GM10248 (cell line): Measurements from ENCODE around the gene SRGAP2C.
"Not testable (repeated sequence)": the region's sequence is repeated elsewhere in the genome, so short reads cannot be mapped to it uniquely, and the experiment has no call there.

ENCODE experiments used
- CTCF ChIA-PET: fragments of 300-600 bp; sonication (Branson Sonifier 250); formaldehyde crosslinking; extraction: SDS; loops from one replicate; lab custom pipeline; 2021; ENCODE audit warnings: antibody characterized with exemption; lab: Yijun Ruan, JAX
- POLR2A ChIA-PET: fragments of 350-650 bp; sonication (Branson Sonifier 250); formaldehyde crosslinking; extraction: SDS; loops from one replicate; lab custom pipeline; 2020; ENCODE audit warnings: antibody characterized with exemption; lab: Yijun Ruan, JAX
- DNase-seq: peaks from one replicate; pipeline ENCODE4 v3.0.0; 2012; ENCODE audit errors: extremely low spot score

Gene SRGAP2C

DNA sequence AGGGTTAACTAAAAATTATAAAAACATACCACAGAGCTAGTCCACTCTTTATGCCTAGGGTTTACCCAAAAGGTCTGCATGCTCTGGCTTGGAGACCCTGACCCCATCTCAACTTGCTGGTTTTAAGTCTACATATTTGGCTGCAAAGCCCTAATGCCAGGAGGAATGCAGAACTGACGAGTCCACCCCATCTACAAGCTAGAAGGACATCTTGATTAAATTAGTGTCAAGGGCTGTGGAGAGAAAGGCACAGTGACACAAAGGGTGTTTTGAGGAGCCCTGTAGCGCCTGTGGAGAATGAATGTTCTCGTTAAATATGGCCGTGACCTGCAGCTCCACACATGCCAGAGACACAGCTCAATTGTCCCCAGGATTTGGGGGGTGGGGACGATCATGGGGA is 162.7 kb downstream of the SRGAP2C start:
- POLR2A ChIA-PET, CTCF ChIA-PET, DNase-seq: not testable (repeated sequence)

DNA sequence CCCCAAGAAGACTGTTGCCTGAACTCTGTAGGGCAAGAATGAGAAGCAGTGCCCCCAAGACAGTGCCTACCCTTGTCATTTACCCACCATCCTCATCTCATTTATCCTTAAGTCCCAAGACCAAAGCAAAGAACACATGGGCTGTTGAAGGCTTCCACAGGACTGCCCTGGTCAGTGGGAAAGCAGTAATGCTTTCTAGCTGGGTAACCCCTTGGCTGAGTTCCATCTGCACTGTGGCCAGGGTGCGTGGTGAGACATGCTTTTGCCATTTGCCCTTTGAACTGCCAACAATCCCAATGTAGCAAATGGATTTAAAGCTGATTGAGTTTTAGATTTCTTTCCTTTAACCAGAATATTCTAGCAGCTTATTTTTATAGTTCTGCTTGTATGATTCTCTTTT is 163.3 kb downstream of the SRGAP2C start:
- POLR2A ChIA-PET, DNase-seq, CTCF ChIA-PET: not testable (repeated sequence)

DNA sequence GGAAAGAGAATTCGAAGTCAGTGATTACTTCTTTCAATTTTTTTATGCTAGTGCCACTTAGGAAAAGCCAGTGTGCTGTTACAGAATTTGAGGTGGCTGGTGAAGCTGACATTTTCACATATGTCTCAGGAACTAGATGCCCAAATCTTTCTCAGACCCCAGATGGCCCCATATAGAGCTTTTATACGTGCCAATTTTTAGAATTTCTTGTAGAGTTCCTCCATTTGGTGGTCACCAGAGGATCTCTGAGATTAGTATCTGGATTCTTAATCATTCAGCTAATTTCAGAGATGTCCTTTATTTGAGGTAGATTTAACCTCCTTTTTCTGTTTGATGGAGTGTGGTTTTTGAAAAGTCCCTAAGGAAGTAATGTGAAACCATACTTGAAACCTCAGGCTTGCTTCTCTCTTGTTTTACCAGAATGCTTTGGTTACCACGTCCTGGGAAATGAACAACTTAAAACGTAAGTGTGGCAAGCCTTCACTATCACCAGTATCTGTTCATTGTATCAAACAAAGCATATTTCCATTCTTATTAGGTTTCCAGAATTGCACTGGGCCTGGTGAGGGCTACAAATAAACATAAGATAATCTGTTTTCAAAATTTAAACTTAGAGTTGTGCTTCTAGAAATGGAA is 164.7 kb downstream of the SRGAP2C start:
- CTCF ChIA-PET, POLR2A ChIA-PET, DNase-seq: not testable (repeated sequence)

DNA sequence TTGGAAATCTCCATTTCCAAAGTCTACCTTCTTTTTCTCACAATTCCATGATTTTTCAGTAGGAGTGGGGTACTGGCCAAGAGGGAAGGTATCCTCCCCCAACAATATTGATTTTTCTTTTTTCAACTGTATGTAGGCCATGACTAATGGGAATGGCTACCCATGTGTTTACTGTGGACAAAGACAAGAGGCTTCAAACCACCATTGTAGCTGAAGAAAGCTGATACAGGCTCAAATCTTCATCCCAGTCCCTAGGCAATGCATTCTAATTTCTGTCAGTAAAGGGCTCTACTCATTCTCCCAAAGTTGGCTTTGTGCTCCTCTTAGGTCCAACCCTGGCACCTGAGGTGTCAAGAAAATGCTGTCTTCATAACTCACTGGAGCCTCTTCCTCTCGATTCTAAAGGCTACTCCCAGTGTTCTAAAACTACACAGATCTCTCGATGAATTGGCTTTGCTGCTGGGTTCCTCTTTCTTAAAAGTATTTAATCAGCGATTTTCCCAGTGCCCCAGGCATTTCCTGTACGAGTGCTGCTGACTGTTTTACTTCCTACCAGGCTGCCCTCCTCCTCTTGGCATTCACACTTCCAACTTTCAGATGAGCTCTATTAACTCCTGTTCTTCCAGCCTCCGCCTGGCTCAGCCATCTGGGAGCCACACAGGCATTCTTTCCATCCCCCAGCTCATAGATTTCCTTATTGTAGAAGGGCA is 171.1 kb downstream of the SRGAP2C start:
- POLR2A ChIA-PET, DNase-seq, CTCF ChIA-PET: not testable (repeated sequence)

DNA sequence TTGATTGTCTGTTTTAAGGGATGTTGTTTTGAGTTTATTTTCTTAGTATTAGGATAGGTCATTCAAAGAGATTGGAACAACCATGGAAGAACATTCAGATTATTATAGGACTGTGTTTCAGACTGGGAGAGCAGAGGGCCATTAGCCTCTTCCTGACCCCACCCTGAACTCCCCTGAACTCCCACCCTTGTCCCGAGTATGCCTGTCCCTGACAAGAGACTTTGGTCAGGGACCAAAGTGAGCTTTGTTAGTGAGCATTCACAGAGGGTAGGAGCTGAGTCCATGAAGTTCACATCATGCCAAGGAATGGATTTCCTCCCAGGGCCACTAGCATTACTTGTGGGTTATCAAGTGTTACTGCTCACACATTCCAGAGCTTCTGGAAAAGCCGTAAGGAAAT is 172.0 kb downstream of the SRGAP2C start:
- CTCF ChIA-PET, DNase-seq, POLR2A ChIA-PET: not testable (repeated sequence)

DNA sequence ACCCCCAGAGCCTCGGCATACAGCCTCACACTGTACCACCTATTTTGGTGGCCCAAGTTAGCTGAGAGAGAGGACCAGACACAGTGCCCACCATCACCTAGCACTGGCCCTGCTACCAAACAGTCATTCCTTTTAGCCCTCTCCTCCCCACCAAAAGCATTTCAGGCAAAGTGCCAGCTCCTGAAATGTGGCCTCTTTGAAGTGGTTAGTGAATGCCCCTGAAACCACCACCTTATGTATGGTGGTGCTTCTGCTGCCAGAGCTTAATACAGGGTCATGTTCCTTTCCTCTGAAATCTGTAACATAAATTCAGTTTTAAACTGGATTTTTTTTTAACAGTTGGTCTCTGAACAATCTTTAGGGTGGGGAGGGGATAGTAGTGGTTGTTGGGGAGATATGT is 175.8 kb downstream of the SRGAP2C start:
- DNase-seq, POLR2A ChIA-PET, CTCF ChIA-PET: not testable (repeated sequence)

DNA sequence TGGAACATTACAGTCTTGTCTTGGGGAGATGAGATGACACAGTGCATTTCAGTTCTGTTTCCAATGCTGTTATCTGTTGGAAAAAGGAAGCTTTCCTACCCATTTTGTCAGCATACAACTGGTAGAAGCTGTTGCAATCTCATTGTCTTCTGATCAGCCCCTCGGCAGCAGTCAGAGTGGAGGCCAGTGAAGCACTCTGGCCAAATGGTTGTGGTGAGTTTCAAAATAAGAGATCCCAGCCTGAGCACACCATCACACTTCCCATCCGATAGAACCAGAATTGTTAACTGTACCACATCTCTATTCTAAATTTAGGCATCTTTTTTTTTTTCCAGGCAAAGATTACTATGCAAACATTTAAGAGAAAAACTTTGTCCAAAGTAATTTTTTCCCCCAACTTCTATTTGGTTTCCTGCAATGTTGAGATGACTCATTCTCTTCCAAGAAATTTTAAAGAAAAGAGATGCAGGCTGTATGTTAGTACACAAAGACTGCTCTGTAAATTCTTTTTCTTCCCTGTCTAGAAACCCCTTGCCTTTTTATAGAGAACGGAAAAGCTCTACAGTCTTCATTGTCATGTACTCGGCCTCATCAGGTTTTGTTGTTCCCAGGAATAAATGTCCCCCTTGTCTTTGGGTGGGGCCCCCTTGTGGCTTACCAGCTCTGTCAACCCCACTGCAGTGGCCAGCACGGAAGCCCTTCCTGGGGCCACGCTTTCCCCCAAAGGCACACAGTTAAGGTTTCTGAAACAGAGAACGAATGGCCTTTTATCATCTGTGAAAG is 176.9 kb downstream of the SRGAP2C start:
- POLR2A ChIA-PET, CTCF ChIA-PET, DNase-seq: not testable (repeated sequence)

DNA sequence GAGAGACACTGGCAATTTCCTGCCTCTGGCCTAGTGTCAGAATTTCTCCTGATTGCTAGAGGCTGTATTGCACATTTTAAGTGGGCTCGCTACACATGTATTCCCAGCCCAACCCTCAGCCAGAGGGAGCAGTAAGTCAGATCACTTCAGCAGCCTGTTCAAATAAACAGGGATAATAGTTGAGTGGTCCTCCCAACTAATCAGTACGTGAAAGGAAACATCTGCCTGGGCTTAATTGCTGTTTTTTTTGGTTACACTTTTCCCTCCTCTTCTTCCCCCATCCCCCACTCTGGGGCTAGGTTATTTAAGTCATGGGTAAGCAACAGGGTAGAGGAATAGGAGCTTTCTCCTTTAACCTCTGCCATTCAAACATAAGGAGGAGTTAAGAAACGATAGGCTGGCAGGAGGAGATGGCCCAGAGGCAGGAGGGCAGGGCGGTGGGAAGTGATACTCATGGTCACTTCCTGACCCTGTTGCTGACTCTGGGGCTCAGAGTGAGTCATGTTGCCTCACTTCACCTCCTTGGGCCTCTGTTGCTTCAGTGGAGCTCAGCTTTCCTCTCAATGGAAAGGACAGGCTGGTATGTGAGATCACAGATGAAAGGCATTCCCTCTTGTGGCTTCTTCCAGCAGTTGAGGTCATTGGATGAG is 177.6 kb downstream of the SRGAP2C start:
- POLR2A ChIA-PET, DNase-seq, CTCF ChIA-PET: not testable (repeated sequence)

DNA sequence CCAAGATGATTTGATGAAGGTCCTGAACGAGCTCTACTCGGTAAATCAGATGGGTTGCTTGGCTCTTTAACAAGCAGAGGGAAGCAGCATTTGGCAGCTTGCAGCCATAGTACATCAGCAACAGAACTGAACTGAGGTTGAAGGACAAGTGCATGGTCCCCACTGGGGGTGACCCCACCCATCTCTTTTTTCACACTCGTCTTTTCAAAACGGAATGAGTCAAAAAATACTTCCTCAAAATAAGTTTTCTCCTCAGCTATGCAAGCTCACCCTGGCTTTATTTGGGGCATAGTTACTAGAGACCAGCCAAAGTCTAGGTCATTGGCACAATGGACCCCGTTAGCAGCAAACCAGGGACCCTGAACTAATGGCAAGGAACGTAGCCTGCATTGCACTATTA is 180.5 kb downstream of the SRGAP2C start:
- POLR2A ChIA-PET, DNase-seq, CTCF ChIA-PET: not testable (repeated sequence)

DNA sequence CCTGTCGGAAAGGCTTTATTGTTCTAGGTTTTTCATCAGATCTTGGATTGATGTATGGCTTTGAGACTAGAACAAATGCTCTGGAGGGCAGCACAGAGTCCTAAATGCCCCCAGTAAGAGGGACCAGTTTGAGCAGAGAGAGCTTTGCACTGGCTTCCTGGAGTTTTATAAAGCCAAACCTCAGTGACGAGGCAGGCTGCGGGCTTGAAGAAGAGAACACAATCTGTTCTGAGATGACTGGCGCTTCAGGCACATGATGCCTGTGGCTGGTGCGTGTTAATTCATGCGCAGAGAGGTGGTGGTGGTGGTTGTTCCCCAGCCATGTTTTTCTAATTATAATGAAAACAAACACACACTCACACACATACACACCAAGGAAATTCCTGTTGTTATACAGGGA is 180.9 kb downstream of the SRGAP2C start:
- CTCF ChIA-PET, POLR2A ChIA-PET, DNase-seq: not testable (repeated sequence)

DNA sequence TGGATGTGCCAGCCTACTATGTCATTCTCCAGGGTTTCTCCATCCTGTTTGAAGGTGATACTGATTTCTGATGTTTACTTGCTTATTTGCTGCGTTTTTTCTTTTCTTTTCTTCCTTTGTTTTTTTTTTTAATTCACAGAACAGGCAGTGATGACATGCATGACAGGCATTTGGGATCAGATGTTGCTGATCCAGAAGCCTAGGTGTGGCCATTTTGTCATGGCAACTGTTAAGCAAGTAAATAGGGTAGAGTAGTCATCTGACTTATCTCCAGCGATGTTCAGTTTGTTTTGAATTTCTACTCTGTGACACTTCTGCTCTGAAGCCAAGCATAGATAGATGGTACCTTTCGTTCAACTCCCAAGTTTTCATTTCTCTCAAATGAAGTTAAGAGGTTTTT is 181.4 kb downstream of the SRGAP2C start:
- POLR2A ChIA-PET, CTCF ChIA-PET, DNase-seq: not testable (repeated sequence)

DNA sequence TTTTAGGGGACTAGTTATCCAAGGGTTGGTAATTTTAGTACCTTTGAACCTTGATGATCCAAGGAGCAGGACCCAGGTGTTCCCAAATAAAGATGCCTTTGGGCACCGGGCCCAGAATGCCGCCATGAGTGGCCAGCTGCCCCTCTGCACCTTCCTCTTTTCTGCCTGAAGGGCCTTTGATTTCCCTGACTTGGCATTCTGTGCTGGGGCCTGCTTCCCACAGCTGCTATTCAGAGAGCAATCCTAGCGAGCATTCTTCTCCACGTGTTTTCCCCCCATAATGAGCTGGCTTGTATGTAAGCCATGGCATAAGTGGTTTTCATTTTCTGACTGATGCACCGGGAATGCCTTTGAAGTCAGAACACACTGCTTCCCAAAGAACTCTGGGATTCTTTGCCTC is 184.1 kb downstream of the SRGAP2C start:
- DNase-seq, CTCF ChIA-PET, POLR2A ChIA-PET: not testable (repeated sequence)

DNA sequence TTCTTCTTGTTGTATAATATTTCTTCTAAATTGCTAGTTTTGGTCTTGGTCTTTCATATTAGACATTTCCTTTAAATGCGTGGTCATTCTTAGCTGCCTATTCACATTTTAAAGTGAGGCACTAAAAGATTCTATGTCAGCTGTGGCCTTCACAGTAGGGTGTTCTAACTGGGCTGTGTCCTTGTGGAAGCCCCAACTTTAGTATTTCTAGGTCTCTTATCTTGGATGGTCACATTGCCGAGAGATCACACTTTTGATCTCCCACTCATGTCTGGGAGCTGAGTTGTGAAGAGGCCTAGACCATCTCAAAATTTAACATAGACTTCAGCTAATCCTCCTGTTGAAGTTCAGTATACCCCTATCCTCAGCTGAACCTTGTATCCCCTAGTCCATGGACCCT is 185.2 kb downstream of the SRGAP2C start:
- POLR2A ChIA-PET: not testable (repeated sequence)

DNA sequence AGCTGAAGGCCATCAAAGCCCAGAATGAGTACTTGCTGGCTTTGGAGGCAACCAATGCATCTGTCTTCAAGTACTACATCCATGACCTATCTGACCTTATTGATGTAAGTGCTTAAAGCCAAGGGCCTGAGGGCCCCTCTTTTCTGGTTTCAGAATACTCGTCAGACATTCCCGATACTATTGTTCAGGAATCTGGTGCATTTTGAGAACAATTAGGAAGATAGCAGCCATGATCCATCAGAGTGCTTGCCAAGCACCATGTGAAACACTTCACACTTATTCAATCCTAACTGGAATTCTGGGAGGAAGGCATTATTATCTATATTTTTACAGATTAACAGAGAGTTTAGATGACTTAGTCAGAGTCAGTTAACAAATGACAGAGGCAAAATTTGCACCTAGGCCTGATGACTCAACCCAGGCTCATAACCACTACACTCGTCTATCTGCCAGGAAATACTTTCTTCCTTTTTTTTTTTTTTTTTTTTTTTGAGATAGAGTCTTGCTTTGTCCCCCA is 190.1 kb downstream of the SRGAP2C start:
- POLR2A ChIA-PET, CTCF ChIA-PET: not testable (repeated sequence)

More for the DNA sequence above, 185.2 kb downstream of the SRGAP2C start:
- CTCF ChIA-PET, DNase-seq: not testable (repeated sequence)

DNA sequence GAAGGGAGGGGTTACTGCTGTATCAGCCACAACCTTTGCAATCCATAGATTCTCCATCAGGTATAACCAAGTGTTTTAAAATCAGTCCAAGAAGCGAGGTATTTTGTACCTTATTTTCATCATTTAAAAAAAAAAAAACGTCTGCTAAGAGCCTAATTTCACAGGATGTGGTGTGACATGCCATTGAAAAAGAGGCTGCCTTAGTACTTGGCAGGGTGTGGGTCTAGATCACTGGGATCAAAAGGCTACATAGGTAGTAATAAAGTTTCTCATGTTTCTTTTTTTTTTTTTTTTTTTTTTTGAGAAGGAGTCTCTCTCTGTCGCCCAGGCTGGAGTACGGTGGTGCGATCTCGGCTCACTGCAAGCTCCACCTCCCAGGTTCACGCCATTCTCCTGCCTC is 192.2 kb downstream of the SRGAP2C start:
- POLR2A ChIA-PET, CTCF ChIA-PET, DNase-seq: not testable (repeated sequence)

More for the DNA sequence above, 190.1 kb downstream of the SRGAP2C start:
- not testable (repeated sequence) for DNase-seq

DNA sequence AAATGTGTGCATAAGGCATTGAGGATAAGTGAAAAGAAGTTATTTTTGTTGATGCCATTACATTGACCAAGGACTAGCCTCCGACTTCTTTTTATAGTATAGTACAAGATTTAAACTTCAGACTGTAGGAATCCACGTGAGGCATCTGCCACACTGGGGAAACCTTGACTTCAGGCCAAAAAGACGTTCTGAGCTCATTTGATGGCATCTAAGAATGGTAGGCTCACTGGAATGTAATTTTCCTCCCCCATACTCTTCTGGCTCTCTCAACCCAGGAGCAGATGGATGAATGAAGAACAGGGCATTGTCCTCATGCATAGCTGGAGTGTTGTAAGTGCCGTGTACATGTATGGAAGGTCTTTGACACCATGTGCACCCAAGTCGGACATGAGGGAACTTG is 194.0 kb downstream of the SRGAP2C start:
- POLR2A ChIA-PET, DNase-seq, CTCF ChIA-PET: not testable (repeated sequence)

DNA sequence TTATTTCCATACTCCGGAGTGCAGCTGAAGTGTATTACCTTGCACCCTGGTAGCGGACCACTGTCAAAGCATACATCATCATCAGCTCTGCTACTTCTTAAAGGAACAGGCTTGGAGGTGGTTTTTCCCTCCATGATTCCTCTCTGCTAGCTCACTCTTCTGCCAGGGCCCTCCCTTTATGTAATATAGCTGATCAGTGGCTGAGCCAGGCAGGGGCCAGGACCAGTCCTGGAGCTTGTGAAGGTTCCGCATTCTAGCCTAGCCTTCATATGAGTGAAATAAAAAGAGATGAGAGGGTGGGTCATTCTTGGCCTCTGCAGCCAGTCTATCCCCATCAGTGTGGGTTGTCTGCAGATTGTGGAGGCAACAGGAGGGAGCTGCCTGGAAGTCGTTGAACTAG is 200.0 kb downstream of the SRGAP2C start:
- CTCF ChIA-PET, POLR2A ChIA-PET, DNase-seq: not testable (repeated sequence)

DNA sequence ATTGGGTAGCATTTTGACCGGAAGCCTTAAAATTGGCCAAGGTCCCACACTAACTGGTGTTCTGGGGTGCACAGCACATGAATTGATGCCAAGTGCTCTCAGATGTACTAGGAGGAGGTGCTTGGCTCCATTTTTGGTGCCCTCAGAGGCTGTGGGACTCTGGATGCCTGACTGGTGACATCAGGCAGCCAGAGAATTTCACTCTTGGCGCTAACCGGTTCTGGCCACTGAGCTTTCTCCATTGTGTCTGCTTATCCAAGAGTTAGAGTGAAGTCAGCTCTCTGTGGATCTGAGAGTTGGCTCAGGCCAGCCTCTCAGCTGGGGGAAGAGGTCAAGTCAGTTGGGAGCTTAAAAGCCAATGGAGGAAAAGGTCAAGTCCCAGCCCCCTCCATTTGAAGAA is 200.4 kb downstream of the SRGAP2C start:
- CTCF ChIA-PET, POLR2A ChIA-PET, DNase-seq: not testable (repeated sequence)
